ENCODE results near the gene GJA3.

Gene GJA3

DNA sequence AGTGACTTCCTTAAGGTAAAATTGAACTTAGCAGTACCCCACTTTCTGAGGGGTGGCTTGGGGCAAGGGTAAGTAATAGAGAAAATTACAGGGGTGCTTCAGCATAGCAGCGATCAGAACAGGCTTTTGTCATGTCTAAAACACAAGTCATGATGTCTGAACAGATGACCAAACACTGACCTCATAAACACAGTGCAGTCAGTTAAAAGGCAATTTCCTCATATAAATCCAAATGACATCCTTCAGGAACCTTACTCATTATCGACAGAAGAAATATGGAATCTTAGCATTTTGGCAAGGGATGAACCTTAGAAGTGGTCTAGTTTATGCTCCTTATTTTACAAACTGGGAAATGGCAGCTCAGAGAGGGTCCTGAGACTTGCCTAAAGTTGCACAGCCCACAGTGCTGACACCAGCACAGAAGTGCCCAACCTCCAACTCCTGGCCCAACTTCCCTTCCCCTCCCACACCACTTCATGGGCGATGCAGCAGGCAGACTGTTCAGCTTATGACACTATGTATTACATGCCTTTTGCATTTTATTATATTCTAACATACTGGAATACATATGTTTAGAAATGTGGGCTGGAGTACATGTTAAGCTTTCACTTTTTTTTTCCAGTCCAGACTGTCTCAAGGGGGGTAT is 3.6 kb downstream of the GJA3 start:
- TF ChIP-seq FOXP2 (optimal IDR thresholded peaks at IDR 0.05; ENCODE audit: borderline replicate concordance, extremely low read depth, extremely low read length, insufficient read depth) (no peak), SIN3A (IDR thresholded peaks at IDR 0.05; ENCODE audit: borderline replicate concordance, insufficient read depth, low read length) (no peak), TAF1 (IDR thresholded peaks at IDR 0.05; ENCODE audit: borderline replicate concordance, insufficient read depth, low read length) (no peak), POLR2AphosphoS5 (IDR thresholded peaks at IDR 0.05; ENCODE audit: low read depth, low read length) (no peak)
- TF ChIP-seq, protein P1, sequence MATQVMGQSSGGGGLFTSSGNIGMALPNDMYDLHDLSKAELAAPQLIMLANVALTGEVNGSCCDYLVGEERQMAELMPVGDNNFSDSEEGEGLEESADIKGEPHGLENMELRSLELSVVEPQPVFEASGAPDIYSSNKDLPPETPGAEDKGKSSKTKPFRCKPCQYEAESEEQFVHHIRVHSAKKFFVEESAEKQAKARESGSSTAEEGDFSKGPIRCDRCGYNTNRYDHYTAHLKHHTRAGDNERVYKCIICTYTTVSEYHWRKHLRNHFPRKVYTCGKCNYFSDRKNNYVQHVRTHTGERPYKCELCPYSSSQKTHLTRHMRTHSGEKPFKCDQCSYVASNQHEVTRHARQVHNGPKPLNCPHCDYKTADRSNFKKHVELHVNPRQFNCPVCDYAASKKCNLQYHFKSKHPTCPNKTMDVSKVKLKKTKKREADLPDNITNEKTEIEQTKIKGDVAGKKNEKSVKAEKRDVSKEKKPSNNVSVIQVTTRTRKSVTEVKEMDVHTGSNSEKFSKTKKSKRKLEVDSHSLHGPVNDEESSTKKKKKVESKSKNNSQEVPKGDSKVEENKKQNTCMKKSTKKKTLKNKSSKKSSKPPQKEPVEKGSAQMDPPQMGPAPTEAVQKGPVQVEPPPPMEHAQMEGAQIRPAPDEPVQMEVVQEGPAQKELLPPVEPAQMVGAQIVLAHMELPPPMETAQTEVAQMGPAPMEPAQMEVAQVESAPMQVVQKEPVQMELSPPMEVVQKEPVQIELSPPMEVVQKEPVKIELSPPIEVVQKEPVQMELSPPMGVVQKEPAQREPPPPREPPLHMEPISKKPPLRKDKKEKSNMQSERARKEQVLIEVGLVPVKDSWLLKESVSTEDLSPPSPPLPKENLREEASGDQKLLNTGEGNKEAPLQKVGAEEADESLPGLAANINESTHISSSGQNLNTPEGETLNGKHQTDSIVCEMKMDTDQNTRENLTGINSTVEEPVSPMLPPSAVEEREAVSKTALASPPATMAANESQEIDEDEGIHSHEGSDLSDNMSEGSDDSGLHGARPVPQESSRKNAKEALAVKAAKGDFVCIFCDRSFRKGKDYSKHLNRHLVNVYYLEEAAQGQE (IDR thresholded peaks at IDR 0.05; ENCODE audit: insufficient read depth in 1 of 2, low read depth in 2 of 2, low read length in 2 of 2) = no peak

DNA sequence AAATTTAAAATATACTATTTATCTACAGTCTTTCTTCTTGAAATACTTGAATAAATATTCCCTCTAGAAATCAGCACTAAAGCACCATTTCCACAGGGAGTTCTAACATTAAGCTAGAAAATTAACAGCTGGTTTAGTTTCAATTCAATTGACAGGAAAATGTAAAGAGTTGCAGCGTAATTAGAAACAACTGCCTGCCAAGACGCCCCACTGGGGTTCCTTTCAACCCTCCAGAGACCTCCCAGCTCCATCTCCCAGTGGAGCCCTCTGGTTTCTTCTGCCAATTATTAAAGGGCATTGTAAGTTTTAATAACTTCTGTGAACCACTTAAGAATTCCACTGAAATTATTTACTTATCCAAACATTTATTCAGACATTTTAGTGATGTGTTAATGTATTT is 4.2 kb downstream of the GJA3 start:
- TF ChIP-seq SIN3A (IDR thresholded peaks at IDR 0.05; ENCODE audit: borderline replicate concordance, insufficient read depth, low read length) (no peak), TAF1 (IDR thresholded peaks at IDR 0.05; ENCODE audit: borderline replicate concordance, insufficient read depth, low read length) (no peak), POLR2AphosphoS5 (IDR thresholded peaks at IDR 0.05; ENCODE audit: low read depth, low read length) (no peak), FOXP2 (optimal IDR thresholded peaks at IDR 0.05; ENCODE audit: borderline replicate concordance, extremely low read depth, extremely low read length, insufficient read depth) (no peak)
- TF ChIP-seq, protein P1 (IDR thresholded peaks at IDR 0.05; ENCODE audit: insufficient read depth in 1 of 2, low read depth in 2 of 2, low read length in 2 of 2) = no peak

DNA sequence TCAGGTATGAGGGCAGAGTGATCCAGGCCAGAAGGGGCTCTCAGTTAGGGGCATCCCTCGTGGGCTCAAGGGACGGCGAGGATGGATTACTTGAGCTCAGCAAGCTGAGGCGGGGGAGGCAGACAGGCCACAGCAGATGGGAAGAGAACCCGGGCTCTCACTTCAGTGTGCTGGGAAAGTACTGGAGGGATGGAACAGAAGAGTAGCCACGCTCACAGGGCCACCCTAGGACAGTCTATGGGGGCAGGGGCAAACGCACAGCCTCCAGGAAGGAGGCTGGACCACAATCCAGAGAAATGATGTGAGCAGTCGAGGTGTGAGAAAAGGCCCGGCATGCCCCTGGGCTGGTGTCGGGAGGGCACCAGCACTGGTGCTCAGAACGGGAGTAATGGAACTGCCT is 9.2 kb downstream of the GJA3 start:
- TF ChIP-seq POLR2AphosphoS5 (IDR thresholded peaks at IDR 0.05; ENCODE audit: low read depth, low read length) = no peak
- TF ChIP-seq SIN3A (IDR thresholded peaks at IDR 0.05; ENCODE audit: borderline replicate concordance, insufficient read depth, low read length) = no peak
- no peak for TF ChIP-seq TAF1 (IDR thresholded peaks at IDR 0.05; ENCODE audit: borderline replicate concordance, insufficient read depth, low read length)
- TF ChIP-seq FOXP2 (optimal IDR thresholded peaks at IDR 0.05; ENCODE audit: borderline replicate concordance, extremely low read depth, extremely low read length, insufficient read depth) = no peak
- TF ChIP-seq, protein P1 (IDR thresholded peaks at IDR 0.05; ENCODE audit: insufficient read depth in 1 of 2, low read depth in 2 of 2, low read length in 2 of 2) = no peak

DNA sequence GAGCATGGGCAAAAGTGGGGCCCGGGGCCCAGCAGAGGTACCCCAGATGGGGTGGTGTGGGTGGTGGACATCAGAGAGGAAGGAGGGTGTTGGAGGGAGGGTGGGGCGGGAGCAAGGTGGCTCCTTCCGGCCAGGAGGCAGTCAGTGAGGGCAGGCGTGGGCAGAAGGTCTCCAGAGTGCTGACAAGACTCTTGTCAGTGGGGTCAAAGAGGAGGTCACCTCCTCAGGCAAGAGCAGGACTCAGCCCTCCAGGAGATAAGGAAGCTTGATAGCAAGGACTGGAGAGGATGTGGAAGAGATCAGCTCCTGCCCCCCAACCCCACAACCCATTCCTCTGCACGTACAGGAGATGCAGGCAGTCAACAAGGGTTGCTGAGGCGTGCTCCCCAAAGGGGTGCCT is 9.8 kb downstream of the GJA3 start:
- TF ChIP-seq FOXP2 (optimal IDR thresholded peaks at IDR 0.05; ENCODE audit: borderline replicate concordance, extremely low read depth, extremely low read length, insufficient read depth) (no peak), POLR2AphosphoS5 (IDR thresholded peaks at IDR 0.05; ENCODE audit: low read depth, low read length) (no peak), SIN3A (IDR thresholded peaks at IDR 0.05; ENCODE audit: borderline replicate concordance, insufficient read depth, low read length) (no peak), TAF1 (IDR thresholded peaks at IDR 0.05; ENCODE audit: borderline replicate concordance, insufficient read depth, low read length) (no peak)
- TF ChIP-seq, protein P1 (IDR thresholded peaks at IDR 0.05; ENCODE audit: insufficient read depth in 1 of 2, low read depth in 2 of 2, low read length in 2 of 2) = no peak
